Measurements from ENCODE around the gene ETFA.
A peak's percentile ranks its signal among the peaks of the same experiment; 100 is the strongest.

The ETFA gene

GRCh38 chr15:76215634-76216033 lies 95.6 kb downstream of the ETFA start:
- DNase-seq (ENCODE audit: low spot score): no peak

GRCh38 chr15:76209942-76210341 lies 101.3 kb downstream of the ETFA start:
- DNase-seq (ENCODE audit: low spot score): no peak

- DNase-seq (ENCODE audit: low spot score): no peak
Measured at GRCh38 chr15:76209523-76209922, 101.7 kb downstream of the ETFA start.

GRCh38 chr15:76208786-76209424 lies 102.4 kb downstream of the ETFA start:
- DNase-seq (ENCODE audit: low spot score): no peak

GRCh38 chr15:76208084-76208785 lies 103.0 kb downstream of the ETFA start:
- no peak for DNase-seq (ENCODE audit: low spot score)

GRCh38 chr15:76206325-76206976 lies 104.8 kb downstream of the ETFA start:
- no peak for DNase-seq (ENCODE audit: low spot score)

- DNase-seq (ENCODE audit: low spot score): no peak
Measured at GRCh38 chr15:76204916-76205460, 106.3 kb downstream of the ETFA start.

GRCh38 chr15:76204109-76204845 lies 107.0 kb downstream of the ETFA start:
- no peak for DNase-seq (ENCODE audit: low spot score)

- no peak for DNase-seq (ENCODE audit: low spot score)
Measured at GRCh38 chr15:76203346-76204108, 107.7 kb downstream of the ETFA start.

- DNase-seq (ENCODE audit: low spot score): no peak
Measured at GRCh38 chr15:76201536-76202255, 109.6 kb downstream of the ETFA start.

GRCh38 chr15:76200641-76201105 lies 110.6 kb downstream of the ETFA start:
- no peak for DNase-seq (ENCODE audit: low spot score)

- no peak for DNase-seq (ENCODE audit: low spot score)
Measured at GRCh38 chr15:76200083-76200465, 111.2 kb downstream of the ETFA start.

- DNase-seq (ENCODE audit: low spot score): peak; percentile 88
Measured at GRCh38 chr15:76199106-76200082, 111.9 kb downstream of the ETFA start.

GRCh38 chr15:76198456-76199105 lies 112.7 kb downstream of the ETFA start:
- DNase-seq (ENCODE audit: low spot score): no peak

- no peak for DNase-seq (ENCODE audit: low spot score)
Measured at GRCh38 chr15:76197703-76198455, 113.4 kb downstream of the ETFA start.

- DNase-seq (ENCODE audit: low spot score): peak; percentile 91
Measured at GRCh38 chr15:76196269-76197231, 114.7 kb downstream of the ETFA start.
